Endometrial microvascular endothelial cells (primary cell): ENCODE data around the gene PADI3. TPM values are rescaled to one million over a fixed set of nuclear protein-coding genes. Genes with fewer than 3 reads are reported as not detected.
"Not testable (repeated sequence)": the region's sequence is repeated elsewhere in the genome, so short reads cannot be mapped to it uniquely, and the experiment has no call there.

Source experiments
- in situ Hi-C: cut with HindIII; loops from 2 replicates; pipeline ENCODE4 v1.10.0; 2017; ENCODE audit warnings: low sequenced_read_pairs, low pct_unique_long_range_greater_than_20kb; ENCODE audit errors: inconsistent ontology term
- total RNA-seq: library from RNA; depleted of rRNA; stranded (reverse); fragments of >200 nt; gene quantifications from one replicate; pipeline ENCODE4 v1.2.3, GENCODE V29; 2015; ENCODE audit errors: inconsistent ontology term

Gene PADI3
- total RNA-seq, 1 donor from 2014 or later = not detected

GRCh38 chr1:17310068-17310640, 61.3 kb downstream of the PADI3 start:
- in situ Hi-C loops = no loop called here

DNA sequence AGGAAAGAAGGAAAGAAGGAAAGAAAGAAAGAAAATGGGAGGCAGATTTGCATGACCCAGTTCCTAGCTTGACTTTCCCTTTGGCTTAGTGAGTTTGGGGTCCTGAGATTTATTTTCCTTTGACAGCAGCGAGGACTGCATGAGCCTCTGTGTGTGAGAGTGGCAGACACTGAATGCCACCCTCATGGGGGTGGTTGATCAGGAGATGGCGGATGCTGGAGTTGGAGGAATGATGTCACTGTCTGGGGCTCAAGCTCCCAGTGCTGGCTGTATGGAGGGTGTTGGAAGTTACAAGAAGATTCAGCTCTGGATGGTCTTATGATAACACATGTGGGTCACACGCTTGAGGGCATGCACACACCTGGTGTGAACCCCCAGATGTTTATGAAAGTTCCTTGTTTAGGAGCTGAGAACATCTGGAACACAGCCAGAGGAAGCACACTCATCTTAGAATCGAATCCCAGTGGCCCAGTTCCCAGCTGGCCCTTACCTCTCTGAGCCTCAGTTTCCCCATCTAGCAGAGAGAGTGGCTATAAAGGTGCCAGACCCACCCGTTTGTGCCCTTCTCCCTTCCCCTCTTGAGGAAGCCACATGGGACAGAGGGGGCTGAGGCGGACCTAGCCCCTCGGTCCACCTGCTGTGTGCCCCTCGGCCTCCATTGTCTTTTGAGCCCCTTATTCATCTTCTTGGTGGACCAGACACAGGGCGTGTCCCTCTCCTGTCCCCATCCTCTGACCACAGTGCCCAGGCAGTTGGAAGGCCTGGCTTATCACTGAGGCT, 64.8 kb downstream of the PADI3 start:
- in situ Hi-C loops = no loop called here

- in situ Hi-C loops = no loop called here
Measured at GRCh38 chr1:17314491-17314971, 65.6 kb downstream of the PADI3 start.

DNA sequence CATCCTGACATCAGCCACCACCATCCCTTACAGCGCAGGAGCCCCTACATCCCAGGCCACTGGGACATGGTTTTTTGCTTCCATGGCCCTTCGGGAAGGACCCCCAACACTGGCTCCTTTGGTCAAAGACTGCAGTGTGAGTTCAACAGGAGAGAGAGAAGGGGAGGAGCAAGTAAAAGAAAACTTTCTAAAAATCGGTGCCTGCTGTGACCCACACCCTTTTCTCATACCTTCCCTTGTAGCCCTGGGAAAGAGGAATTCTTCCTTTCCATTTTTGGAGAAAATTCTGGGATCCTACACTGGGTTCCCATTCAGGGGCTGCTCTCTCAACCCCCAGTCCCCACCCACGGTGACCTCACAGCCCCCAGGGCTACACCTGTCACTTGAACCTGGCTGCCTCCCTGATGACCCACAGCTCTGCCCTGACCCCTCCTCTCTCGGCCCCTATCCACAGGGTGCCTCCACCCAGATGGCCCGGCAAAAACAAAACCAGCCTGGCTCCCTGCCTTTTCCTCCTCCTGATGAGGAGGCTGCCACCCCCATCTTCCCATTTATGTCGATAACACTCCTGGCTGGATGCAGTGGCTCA, 66.7 kb downstream of the PADI3 start:
- in situ Hi-C loops = no loop called here

DNA sequence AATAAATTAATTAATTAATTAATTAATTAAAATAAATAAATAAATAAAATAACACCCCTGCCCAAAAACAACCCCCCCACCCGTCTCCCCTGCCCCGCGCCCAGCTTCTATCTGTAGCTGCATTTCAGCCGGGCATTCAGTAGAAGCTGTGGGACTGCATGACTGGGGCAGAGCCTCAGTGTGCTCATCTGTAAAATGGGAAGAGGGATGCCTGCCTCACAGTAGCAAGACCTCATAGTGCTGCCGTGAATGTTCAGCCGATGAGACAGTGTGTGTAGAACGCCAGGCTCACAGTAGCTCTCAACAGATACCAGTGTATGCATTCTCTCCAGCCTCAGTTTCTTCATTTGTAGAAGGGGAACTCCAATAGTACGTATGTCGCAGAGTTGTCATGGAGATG, 67.8 kb downstream of the PADI3 start:
- in situ Hi-C loops = no loop called here

GRCh38 chr1:17318262-17318661, 69.4 kb downstream of the PADI3 start:
- in situ Hi-C loops = no loop called here

DNA sequence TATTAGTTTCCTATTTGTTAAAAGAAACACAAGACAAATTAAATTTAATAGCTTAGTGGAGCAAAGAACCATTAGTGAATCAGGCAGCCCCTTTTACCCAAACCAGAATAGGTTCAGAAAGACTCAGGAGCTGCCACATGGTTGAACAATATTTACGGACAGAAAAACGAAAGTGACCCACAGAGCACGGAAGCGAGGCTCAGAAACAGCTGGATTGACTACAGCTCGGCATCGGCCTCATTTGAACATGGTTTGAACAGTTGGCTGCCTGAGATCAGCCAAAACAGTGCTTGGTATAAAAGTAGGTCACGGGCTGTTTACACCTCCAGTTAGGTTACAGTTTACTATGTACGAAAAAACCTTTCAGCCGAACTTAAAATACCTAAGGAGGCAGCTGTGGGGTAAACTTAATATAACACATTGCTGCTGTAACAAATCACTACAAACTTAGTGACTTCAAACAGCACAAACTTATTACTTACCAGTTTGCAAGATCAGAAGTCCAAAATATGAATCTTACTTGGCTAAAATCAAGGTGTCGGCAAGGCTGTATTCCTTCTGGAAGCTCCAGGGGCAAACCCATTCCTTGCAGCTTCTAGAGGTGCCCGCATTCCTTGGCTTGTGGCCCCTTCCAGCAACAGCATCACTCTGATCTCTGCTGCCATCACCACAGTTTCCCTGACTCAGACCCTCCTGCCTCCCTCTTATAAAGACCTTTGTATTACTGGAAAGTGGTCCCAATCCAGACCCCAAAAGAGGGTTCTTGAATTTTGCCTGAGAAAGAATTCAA, 70.9 kb downstream of the PADI3 start:
- in situ Hi-C loops = no loop called here

DNA sequence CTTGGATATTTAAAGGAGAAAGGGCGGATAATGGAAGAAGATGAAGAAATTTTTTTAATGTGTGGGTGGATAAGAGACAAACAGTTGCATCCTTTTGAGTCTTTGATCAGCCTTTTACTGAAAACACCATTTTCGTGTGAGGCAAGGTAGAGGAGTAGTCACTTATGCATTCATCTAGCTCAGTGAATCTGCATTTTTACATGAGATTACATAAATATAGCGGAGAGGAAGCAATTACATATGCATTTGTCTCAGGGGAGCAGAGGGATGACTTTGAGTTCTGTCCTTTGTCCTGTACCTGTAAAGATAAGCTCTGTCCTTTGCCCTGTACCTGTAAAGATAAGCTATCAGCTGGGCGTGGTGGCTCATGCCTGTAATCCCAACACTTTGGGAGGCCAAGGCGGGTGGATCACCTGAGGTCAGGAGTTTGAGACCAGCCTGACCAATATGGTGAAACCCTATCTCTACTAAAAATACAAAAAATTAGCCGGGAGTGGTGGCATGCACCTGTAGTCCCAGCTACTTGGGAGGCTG, 73.0 kb downstream of the PADI3 start:
- in situ Hi-C loops = not testable (repeated sequence)

GRCh38 chr1:17328855-17329254, 80.0 kb downstream of the PADI3 start:
- in situ Hi-C loops = no loop called here

- in situ Hi-C loops = no loop called here
Measured at GRCh38 chr1:17329610-17330009, 80.7 kb downstream of the PADI3 start.

- in situ Hi-C loops = no loop called here
Measured at GRCh38 chr1:17330856-17331255, 82.0 kb downstream of the PADI3 start.

DNA sequence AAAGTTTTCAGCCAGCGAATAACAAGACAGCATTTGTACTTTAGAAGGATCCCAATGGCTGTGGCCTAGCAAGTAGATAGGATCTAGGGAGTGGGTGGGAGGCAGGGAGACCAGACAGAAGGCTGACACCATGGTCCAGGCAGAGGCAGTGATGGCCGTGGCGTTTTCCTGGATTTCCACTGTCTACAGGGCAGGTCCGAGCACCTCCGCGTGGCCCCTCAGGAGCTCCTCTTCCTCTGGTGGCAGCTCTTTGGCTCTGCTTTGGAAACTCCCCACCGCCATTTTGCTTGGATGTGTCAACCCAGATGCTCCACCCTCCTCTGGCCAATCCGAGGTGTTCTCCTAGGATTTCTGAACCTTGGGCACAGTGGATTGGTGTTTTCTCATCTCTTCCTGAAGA, 84.2 kb downstream of the PADI3 start:
- in situ Hi-C loops = no loop called here

Other genes starting within 250 kb of the PADI3 start
- gene ATP13A2, start 237.2 kb upstream of the PADI3 start, total RNA-seq = 66.2 TPM
- gene SDHB, start 195.1 kb upstream of the PADI3 start, total RNA-seq = 172 TPM
- gene PADI2, start 129.6 kb upstream of the PADI3 start, total RNA-seq = 0.37 TPM
- gene PADI1, start 44.0 kb upstream of the PADI3 start, total RNA-seq = not detected
- not detected for gene PADI4, start 59.1 kb downstream of the PADI3 start, total RNA-seq
- gene PADI6, start 123.1 kb downstream of the PADI3 start, total RNA-seq = not detected
- 83.1 TPM for gene RCC2, start 190.6 kb downstream of the PADI3 start, total RNA-seq